Gastrocnemius medialis (tissue), 4 donors: Measurements from ENCODE around the gene NPAS2. TPM values are rescaled to one million over a fixed set of nuclear protein-coding genes. Genes with fewer than 3 reads are reported as not detected.
A peak's percentile ranks its signal among the peaks of the same experiment; 100 is the strongest.

Experiments used
- ATAC-seq, 2 donors: fragments of 150-250 bp; one replicate each; pipeline ENCODE4 v1.9.1; 2016
- DNase-seq, 2 donors: peaks; one replicate each; pipeline ENCODE4 v3.0.0-alpha.2; 2019
- H3K27ac ChIP-seq, 4 donors: fragments of 200-600 bp; sonication (generic); 1 replicate in 1 of 4; 2 replicates in 3 of 4; pipeline ENCODE4 v1.5.1; 2016 to 2018; ENCODE audit warnings: mild to moderate bottlenecking in 2 of 4, moderate library complexity in 1 of 4
- H3K27me3 ChIP-seq, 3 donors: fragments of 200-600 bp; sonication (generic) in 2 of 3; 1 replicate in 1 of 3; 2 replicates in 2 of 3; pipeline versions ENCODE4 v1.5.1 to v1.6.0; 2016 to 2019; ENCODE audit warnings: mild to moderate bottlenecking in 1 of 3, moderate library complexity in 1 of 3
- H3K36me3 ChIP-seq, 2 donors: fragments of 200-600 bp; sonication (generic) in 1 of 2; one replicate each; pipeline ENCODE4 v1.5.1; 2017 to 2018
- H3K4me1 ChIP-seq, 2 donors: fragments of 200-600 bp; sonication (generic) in 1 of 2; one replicate each; pipeline ENCODE4 v1.5.1; 2016 to 2017; ENCODE audit warnings: mild to moderate bottlenecking in 2 of 2
- H3K4me3 ChIP-seq, 4 donors: fragments of 200-600 bp; sonication (generic) in 3 of 4; 1 replicate in 1 of 4; 2 replicates in 3 of 4; pipeline ENCODE4 v1.5.1; 2016 to 2019; ENCODE audit warnings: mild to moderate bottlenecking in 2 of 4
- H3K9me3 ChIP-seq, 3 donors: fragments of 200-600 bp; sonication (generic) in 2 of 3; 1 replicate in 1 of 3; 2 replicates in 2 of 3; pipeline ENCODE4 v1.5.1; 2016 to 2019
- CTCF ChIP-seq, 5 experiments: fragments of 450-650 bp in 3 of 5; fragments of 200-600 bp in 2 of 5; sonication (generic) in 2 of 5; IDR thresholded peaks in 4 of 5; conservative IDR thresholded peaks in 1 of 5; 1 replicate in 4 of 5; 2 replicates in 1 of 5; pipeline ENCODE4 v1.5.1; 2016 to 2019; ENCODE audit warnings: antibody characterized with exemption in 5 of 5, mild to moderate bottlenecking in 3 of 5, moderate library complexity in 3 of 5
- POLR2A ChIP-seq, 2 donors: fragments of 450-650 bp; IDR thresholded peaks; one replicate each; pipeline ENCODE4 v1.6.1; 2017; ENCODE audit warnings: antibody characterized with exemption in 2 of 2, mild to moderate bottlenecking in 2 of 2, moderate library complexity in 2 of 2
- in situ Hi-C, 4 donors: fragments of 200-750 bp; cut with MboI; loops; one replicate each; pipeline versions ENCODE4 v1.15.0 to v1.8.0; 2017; ENCODE audit warnings: low sequenced_read_pairs in 4 of 4
- intact Hi-C: fragments of 100-400 bp; cut with DNase I; formaldehyde crosslinking; loops from one replicate; pipeline ENCODE4 v1.15.1; 2023; ENCODE audit warnings: low total_unique reads
- total RNA-seq, 4 donors: library from RNA; depleted of rRNA; stranded (reverse); fragments of >200 nt; gene quantifications; one replicate each; pipeline versions ENCODE4 v1.1.0 to v1.2.3, GENCODE V29; 2016

NPAS2 gene
- total RNA-seq, 4 donors from 2014 or later, result 11.4 to 48.2 (median 36.6) TPM

GRCh38 chr2:100870652-100871531 lies 51.0 kb downstream of the NPAS2 start:
- ATAC-seq, result no peak
- intact Hi-C loops, result no loop called here

GRCh38 chr2:100875516-100876230 lies 55.7 kb downstream of the NPAS2 start:
- ATAC-seq, result no peak
- TF ChIP-seq POLR2A (IDR thresholded peaks at IDR 0.05) (no peak), CTCF (IDR thresholded peaks at IDR 0.05 in 4 of 5, conservative IDR thresholded peaks at IDR 0.05 in 1 of 5) (no peak)
- Histone ChIP-seq H3K9me3 (no peaks in the 10 kb centered on the region), H3K27me3 (no peaks in the 10 kb centered on the region), H3K27ac (no peak overlapping the region), H3K4me1 (peaks cover 13% of the 10 kb centered on the region in 2 donors), H3K4me3 (no peak overlapping the region), H3K36me3 (no peaks in the 10 kb centered on the region)
- intact Hi-C loops (no loop called here), in situ Hi-C loops (no loop called here)
- DNase-seq, result no peak

More at GRCh38 chr2:100870652-100871531, 51.0 kb downstream of the NPAS2 start:
- H3K4me3 ChIP-seq, result no peak overlapping the region
- no peaks in the 10 kb centered on the region for H3K27me3 ChIP-seq
- no peaks in the 10 kb centered on the region for H3K4me1 ChIP-seq
- in situ Hi-C loops, result no loop called here
- TF ChIP-seq POLR2A (IDR thresholded peaks at IDR 0.05) (no peak), CTCF (IDR thresholded peaks at IDR 0.05 in 4 of 5, conservative IDR thresholded peaks at IDR 0.05 in 1 of 5) (no peak)
- no peaks in the 10 kb centered on the region for H3K9me3 ChIP-seq
- H3K36me3 ChIP-seq, result no peaks in the 10 kb centered on the region
- no peak for DNase-seq
- H3K27ac ChIP-seq, result no peak overlapping the region

GRCh38 chr2:100876231-100876860 lies 56.4 kb downstream of the NPAS2 start:
- no peaks in the 10 kb centered on the region for H3K36me3 ChIP-seq
- intact Hi-C loops, result no loop called here
- H3K27me3 ChIP-seq, result no peaks in the 10 kb centered on the region
- ATAC-seq, result no peak
- H3K4me1 ChIP-seq, result peaks cover 13% of the 10 kb centered on the region in 2 donors
- no peaks in the 10 kb centered on the region for H3K9me3 ChIP-seq
- no peak for DNase-seq
- no peak overlapping the region for H3K27ac ChIP-seq
- TF ChIP-seq POLR2A (IDR thresholded peaks at IDR 0.05) (no peak), CTCF (IDR thresholded peaks at IDR 0.05 in 4 of 5, conservative IDR thresholded peaks at IDR 0.05 in 1 of 5) (no peak)
- H3K4me3 ChIP-seq, result no peak overlapping the region
- in situ Hi-C loops, result no loop called here

- no peak for DNase-seq
- no peak for ATAC-seq
- Histone ChIP-seq H3K27ac (peak overlapping the region; percentile 30 to 67 (median 59)), H3K4me1 (peaks cover 13% of the 10 kb centered on the region in 2 donors), H3K27me3 (no peaks in the 10 kb centered on the region), H3K9me3 (no peaks in the 10 kb centered on the region), H3K4me3 (no peak overlapping the region), H3K36me3 (no peaks in the 10 kb centered on the region)
- in situ Hi-C loops, result no loop called here
- TF ChIP-seq CTCF (IDR thresholded peaks at IDR 0.05 in 4 of 5, conservative IDR thresholded peaks at IDR 0.05 in 1 of 5), result no peak
- no peak for TF ChIP-seq POLR2A (IDR thresholded peaks at IDR 0.05)
- intact Hi-C loops, result no loop called here
Measured at GRCh38 chr2:100877555-100877954, 57.6 kb downstream of the NPAS2 start.
